ENCODE data around the gene BANP.
"Not testable (repeated sequence)": the region's sequence is repeated elsewhere in the genome, so short reads cannot be mapped to it uniquely, and the experiment has no call there.

GRCh38 chr16:88100801-88101622, 149.8 kb downstream of the BANP start:
- TF ChIP-seq, protein P1, sequence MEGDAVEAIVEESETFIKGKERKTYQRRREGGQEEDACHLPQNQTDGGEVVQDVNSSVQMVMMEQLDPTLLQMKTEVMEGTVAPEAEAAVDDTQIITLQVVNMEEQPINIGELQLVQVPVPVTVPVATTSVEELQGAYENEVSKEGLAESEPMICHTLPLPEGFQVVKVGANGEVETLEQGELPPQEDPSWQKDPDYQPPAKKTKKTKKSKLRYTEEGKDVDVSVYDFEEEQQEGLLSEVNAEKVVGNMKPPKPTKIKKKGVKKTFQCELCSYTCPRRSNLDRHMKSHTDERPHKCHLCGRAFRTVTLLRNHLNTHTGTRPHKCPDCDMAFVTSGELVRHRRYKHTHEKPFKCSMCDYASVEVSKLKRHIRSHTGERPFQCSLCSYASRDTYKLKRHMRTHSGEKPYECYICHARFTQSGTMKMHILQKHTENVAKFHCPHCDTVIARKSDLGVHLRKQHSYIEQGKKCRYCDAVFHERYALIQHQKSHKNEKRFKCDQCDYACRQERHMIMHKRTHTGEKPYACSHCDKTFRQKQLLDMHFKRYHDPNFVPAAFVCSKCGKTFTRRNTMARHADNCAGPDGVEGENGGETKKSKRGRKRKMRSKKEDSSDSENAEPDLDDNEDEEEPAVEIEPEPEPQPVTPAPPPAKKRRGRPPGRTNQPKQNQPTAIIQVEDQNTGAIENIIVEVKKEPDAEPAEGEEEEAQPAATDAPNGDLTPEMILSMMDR (conservative IDR thresholded peaks at IDR 0.05 in 1 of 2, IDR thresholded peaks at IDR 0.05 in 1 of 2; ENCODE audit: low read depth in 1 of 2, low read length in 2 of 2), result not testable (repeated sequence)
- not testable (repeated sequence) for TF ChIP-seq EZH2 (IDR thresholded peaks at IDR 0.05; ENCODE audit: low read length, missing control alignments)

Data from fibroblast of lung (primary cell).